ENCODE data around the gene LCAT.
A peak's percentile ranks its signal among the peaks of the same experiment; 100 is the strongest.

Gene LCAT

DNA sequence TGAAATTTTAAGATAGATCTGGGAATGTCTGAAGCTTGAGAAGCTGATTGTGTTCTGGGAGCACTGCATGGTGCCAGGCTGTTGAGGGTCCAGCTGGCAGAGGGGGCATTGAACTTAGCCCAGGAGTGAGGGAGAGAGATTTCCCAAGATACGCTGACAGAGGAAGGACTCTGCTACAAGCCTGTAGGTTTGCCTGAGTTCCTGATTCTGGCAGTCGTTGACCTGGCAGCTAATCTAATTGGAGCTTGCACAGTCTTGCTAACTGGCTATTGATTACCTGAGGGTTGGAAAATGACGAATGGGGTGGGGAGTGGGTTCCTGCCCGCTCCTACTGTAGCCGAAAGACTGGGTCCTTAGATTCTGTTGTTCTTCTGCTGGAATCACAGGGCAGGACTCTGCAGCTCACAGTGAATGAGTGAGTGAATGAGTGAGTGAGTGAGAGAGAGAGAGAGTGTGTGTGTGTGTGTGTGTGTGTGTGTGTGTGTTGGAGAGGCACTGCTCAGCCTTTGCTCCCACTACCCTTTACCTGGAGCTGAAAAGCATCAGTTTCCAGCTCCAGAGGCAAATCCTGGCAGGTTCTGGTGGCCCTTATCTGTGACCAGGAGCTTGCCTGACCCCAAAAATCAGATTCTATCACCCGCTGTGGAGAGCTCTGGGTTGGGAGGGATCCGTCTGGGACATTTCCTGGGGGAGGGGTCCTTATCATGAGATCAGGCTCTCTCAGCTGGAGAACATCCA lies 29.0 kb downstream of the LCAT start:
- DNase-seq (ENCODE audit: low spot score), result no peak
- Histone ChIP-seq H3K4me3 (no peak overlapping the region), H3K27ac (no peak overlapping the region)
- TF ChIP-seq, protein P1, sequence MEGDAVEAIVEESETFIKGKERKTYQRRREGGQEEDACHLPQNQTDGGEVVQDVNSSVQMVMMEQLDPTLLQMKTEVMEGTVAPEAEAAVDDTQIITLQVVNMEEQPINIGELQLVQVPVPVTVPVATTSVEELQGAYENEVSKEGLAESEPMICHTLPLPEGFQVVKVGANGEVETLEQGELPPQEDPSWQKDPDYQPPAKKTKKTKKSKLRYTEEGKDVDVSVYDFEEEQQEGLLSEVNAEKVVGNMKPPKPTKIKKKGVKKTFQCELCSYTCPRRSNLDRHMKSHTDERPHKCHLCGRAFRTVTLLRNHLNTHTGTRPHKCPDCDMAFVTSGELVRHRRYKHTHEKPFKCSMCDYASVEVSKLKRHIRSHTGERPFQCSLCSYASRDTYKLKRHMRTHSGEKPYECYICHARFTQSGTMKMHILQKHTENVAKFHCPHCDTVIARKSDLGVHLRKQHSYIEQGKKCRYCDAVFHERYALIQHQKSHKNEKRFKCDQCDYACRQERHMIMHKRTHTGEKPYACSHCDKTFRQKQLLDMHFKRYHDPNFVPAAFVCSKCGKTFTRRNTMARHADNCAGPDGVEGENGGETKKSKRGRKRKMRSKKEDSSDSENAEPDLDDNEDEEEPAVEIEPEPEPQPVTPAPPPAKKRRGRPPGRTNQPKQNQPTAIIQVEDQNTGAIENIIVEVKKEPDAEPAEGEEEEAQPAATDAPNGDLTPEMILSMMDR (IDR thresholded peaks at IDR 0.05), result no peak

DNA sequence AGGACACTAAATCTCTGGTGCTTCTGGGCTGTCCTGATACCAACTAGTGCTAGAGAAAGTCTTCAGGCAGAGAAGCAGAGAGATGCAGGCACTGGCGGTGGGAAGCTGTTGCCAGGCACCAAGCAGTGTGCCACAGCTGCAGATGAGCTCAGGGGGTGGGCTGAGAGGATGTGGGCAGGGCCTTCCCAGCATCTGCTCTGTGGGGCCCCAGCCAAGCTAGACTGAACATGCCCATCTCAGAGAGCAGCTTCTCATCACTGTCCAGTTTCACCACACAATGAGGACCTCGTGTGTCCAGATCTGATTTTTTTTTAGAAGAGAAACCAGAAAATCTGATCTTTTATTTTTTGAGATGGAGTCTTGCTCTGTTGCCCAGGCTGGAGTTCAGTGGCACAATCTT lies 33.8 kb downstream of the LCAT start:
- TF ChIP-seq, protein P1 (IDR thresholded peaks at IDR 0.05), result no peak
- H3K27ac ChIP-seq, result no peak overlapping the region
- no peak overlapping the region for H3K4me3 ChIP-seq
- DNase-seq (ENCODE audit: low spot score), result no peak

DNA sequence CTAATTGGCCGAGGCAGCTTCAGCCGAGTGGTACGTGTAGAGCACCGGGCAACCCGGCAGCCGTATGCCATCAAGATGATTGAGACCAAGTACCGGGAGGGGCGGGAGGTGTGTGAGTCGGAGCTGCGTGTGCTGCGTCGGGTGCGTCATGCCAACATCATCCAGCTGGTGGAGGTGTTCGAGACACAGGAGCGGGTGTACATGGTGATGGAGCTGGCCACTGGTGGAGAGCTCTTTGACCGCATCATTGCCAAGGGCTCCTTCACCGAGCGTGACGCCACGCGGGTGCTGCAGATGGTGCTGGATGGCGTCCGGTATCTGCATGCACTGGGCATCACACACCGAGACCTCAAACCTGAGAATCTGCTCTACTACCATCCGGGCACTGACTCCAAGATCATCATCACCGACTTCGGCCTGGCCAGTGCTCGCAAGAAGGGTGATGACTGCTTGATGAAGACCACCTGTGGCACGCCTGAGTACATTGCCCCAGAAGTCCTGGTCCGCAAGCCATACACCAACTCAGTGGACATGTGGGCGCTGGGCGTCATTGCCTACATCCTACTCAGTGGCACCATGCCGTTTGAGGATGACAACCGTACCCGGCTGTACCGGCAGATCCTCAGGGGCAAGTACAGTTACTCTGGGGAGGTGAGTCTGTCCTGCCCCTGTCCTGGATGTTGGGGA lies 34.7 kb downstream of the LCAT start:
- no peak for DNase-seq (ENCODE audit: low spot score)
- TF ChIP-seq, protein P1 (IDR thresholded peaks at IDR 0.05), result no peak
- Histone ChIP-seq H3K27ac (no peak overlapping the region), H3K4me3 (no peak overlapping the region)

DNA sequence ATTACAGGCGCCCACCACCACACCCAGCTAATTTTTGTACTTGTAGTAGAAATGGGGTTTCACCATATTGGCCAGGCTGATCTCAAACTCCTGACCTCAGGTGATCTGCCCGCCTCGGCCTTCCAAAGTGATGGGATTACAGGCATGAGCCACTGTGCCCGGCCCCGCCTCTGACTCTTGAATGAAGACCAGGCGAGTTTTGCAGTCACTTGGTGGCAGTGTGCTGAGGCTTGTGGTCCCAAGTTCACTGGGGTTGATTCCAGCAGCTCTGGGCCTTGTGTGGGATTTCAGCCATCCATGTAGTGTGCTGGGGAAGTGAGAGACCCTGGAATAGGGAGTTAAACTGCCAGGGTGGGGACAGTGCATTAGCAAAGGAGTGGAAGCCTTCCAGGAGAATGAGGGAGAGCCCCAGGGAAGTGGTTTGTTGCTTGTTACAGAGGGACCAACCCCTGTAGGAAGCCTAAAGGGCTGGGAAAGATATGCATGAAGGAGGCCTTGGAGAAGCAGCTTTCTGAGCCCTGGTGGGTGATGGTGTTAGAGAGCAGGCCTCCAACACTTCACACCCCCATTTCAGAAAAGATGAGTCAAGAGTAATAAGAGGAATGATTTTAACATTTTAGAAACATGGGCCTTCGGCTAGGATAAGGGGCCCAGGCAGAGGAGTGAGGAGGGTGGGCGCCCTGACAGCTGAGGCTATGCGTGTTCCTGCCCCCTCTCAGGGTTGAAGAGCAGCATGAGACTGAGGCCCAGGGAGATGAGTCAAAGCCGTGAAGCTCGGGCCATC lies 36.3 kb downstream of the LCAT start:
- DNase-seq (ENCODE audit: low spot score), result no peak
- Histone ChIP-seq H3K27ac (no peak overlapping the region), H3K4me3 (no peak overlapping the region)
- TF ChIP-seq, protein P1 (IDR thresholded peaks at IDR 0.05), result no peak

DNA sequence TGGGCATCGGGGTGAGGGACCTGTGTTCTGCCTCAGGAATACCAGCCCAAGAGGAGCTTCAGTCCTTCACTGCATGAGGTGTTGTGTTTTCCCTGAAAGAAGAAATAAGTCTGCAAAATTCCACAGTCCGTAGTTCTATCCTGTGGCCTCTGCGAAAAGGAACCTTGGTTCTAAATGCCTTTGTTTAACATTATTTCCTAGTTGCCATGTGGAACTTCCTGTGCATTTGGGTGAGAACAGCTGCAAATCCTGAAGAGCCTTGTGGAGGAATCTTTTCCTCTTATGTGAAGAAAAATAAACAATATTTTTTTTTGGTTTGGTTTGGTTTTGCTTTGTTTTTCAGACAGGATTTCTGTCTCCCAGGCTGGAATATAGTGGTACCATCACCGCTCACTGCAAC lies 41.1 kb downstream of the LCAT start:
- peak overlapping the region in 1 of 2 donors; percentile 51 for H3K27ac ChIP-seq
- TF ChIP-seq, protein P1 (IDR thresholded peaks at IDR 0.05), result no peak
- DNase-seq (ENCODE audit: low spot score), result no peak
- H3K4me3 ChIP-seq, result no peak overlapping the region

DNA sequence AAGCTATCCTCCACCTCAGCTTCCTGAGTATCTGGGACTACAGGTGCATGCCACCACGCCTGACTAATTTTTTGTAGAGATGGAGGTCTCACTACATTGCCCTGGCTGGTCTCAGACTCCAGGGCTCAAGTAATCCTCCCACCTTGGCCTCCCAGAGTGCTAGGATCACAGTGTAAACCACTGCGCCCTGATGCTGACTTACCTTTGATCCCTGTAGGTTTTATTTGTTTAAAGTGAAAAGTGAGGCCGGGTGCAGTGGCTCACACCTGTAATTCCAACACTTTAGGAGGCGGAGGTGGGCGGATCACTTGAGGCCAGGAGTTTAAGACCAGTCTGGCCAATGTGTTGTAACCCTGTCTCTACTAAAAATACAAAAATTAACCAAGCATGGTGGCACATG lies 42.2 kb downstream of the LCAT start:
- TF ChIP-seq, protein P1 (IDR thresholded peaks at IDR 0.05), result no peak
- Histone ChIP-seq H3K27ac (no peak overlapping the region), H3K4me3 (no peak overlapping the region)
- no peak for DNase-seq (ENCODE audit: low spot score)
